Right lobe of liver (tissue), 4 donors: Measurements from ENCODE around the gene RBP3.

Experiments
- POLR2A ChIP-seq: fragments of 450-650 bp; IDR thresholded peaks from one replicate; pipeline ENCODE4 v1.6.1; 2017; ENCODE audit warnings: antibody characterized with exemption, mild to moderate bottlenecking
- TF ChIP-seq, protein P1 (sequence below), 4 donors: fragments of 200-600 bp in 3 of 4; fragments of 450-650 bp in 1 of 4; IDR thresholded peaks; one replicate each; pipeline versions ENCODE4 v1.5.1 to v1.8.0; 2016 to 2022; ENCODE audit warnings: antibody characterized with exemption in 4 of 4, mild to moderate bottlenecking in 2 of 4
- donor health status: DM: no; HTN: no; CAD: no.
- donor health status: DM: no; HTN: no; CAD: no.
- donor health status: DM: no; HTN: yes; CAD: no.

DNA sequence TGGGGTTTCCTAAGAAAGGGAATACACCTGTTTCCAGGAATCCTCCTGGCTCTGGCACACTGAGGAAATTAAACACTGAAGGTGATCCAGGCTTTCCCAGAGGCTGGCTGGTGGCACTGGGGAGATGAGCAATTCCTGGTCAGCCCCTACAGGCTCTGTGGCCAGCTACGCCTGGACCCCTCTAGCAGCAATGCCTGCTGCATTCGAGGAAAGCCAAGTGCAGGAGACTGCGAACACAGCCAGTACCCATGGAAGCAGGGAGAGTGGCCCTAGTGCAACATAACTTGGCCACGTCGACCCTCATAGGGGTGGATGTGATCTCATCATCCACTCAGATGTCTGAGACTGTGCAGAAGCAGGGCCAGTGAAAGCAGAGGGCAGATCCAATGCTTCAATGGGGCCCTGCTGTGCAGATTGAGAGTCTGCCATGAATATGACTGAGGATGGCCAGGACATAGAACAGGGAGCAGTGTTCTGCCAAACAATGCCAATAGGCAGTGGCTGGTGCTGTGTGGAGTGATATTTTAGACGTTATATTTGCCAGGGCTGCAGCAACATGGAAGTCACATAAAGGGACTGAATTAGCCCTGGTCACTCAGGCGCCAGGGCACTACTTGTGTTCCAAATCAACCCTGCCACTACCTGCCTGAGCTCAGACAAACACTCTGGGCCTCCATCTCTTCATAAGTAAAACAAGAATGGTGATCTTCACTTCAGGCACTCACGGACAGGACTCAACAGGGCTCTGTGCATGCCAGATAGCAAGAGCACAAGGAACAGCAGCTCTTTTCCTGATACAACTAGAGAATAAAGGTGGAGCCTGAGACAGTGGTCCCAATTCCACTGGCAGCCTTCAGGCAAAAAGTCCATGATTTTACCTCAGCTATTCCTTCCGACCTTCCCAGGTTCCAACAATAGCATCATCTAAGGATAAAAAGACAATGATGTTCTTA lies 33.5 kb downstream of the RBP3 start:
- TF ChIP-seq, protein P1, sequence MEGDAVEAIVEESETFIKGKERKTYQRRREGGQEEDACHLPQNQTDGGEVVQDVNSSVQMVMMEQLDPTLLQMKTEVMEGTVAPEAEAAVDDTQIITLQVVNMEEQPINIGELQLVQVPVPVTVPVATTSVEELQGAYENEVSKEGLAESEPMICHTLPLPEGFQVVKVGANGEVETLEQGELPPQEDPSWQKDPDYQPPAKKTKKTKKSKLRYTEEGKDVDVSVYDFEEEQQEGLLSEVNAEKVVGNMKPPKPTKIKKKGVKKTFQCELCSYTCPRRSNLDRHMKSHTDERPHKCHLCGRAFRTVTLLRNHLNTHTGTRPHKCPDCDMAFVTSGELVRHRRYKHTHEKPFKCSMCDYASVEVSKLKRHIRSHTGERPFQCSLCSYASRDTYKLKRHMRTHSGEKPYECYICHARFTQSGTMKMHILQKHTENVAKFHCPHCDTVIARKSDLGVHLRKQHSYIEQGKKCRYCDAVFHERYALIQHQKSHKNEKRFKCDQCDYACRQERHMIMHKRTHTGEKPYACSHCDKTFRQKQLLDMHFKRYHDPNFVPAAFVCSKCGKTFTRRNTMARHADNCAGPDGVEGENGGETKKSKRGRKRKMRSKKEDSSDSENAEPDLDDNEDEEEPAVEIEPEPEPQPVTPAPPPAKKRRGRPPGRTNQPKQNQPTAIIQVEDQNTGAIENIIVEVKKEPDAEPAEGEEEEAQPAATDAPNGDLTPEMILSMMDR (IDR thresholded peaks at IDR 0.05): no peak
- no peak for TF ChIP-seq POLR2A
